BJ (cell line): Measurements from ENCODE around the gene CIRBP. TPM values are rescaled to one million over a fixed set of nuclear protein-coding genes. Genes with fewer than 3 reads are reported as not detected.

Source experiments
- CTCF ChIA-PET: fragments of 350-600 bp; formaldehyde crosslinking; extraction: SDS; loops from one replicate; lab custom pipeline; 2021; ENCODE audit warnings: antibody characterized with exemption, inconsistent platforms; lab: Yijun Ruan, JAX
- POLR2A ChIA-PET: fragments of 300-600 bp; sonication (Branson Sonifier 250); formaldehyde crosslinking; extraction: SDS; loops from one replicate; lab custom pipeline; 2021; ENCODE audit warnings: antibody characterized with exemption; lab: Charles Lee
- DNase-seq: peaks from one replicate; pipeline ENCODE4 v3.0.0-alpha.2; 2011; ENCODE audit warnings: low read depth
- H3K27me3 ChIP-seq: 2 replicates; pipeline ENCODE4 v1.6.0; 2011; ENCODE audit warnings: low read length; ENCODE audit not compliant: control insufficient read depth, insufficient read depth
- H3K36me3 ChIP-seq: 2 replicates; pipeline ENCODE4 v1.5.1; 2011; ENCODE audit warnings: low read length; ENCODE audit not compliant: control insufficient read depth, insufficient read depth
- H3K4me3 ChIP-seq: 2 replicates; pipeline ENCODE4 v1.5.1; 2011; ENCODE audit warnings: low read depth, mild to moderate bottlenecking, control low read depth, low read length
- CTCF ChIP-seq: IDR thresholded peaks from 2 replicates; pipeline ENCODE4 v1.5.1; 2011; ENCODE audit warnings: low read depth, mild to moderate bottlenecking, control low read depth, inconsistent platforms, low read length, moderate library complexity; ENCODE audit not compliant: insufficient read depth
- polyA plus RNA-seq: library from polyadenylated mRNA; depleted of rRNA; stranded (reverse); fragments of >200 nt; gene quantifications from 2 replicates; pipeline ENCODE4 v1.2.3, GENCODE V29; 2011

The CIRBP gene
- polyA plus RNA-seq, 1 experiment: 342 TPM

GRCh38 chr19:1249298-1249989 lies 19.7 kb upstream of the CIRBP start:
- Histone ChIP-seq H3K27me3 (no peaks in the 10 kb centered on the region), H3K4me3 (peak overlapping the region; percentile 81), H3K36me3 (peaks cover 20% of the 10 kb centered on the region)
- ChIA-PET POLR2A (interaction anchor here (1.0 kb wide), 1 partner anchor 20 kb away, joined by 8 read pairs; the partner anchor contains the start of gene CIRBP), CTCF (interaction anchor here (0.6 to 1.0 kb wide), 7 partner anchors 10 to 23 kb away, joined by 3 to 12 read pairs (median 3); no protein-coding TSS in a partner anchor)
- no peak for DNase-seq
- TF ChIP-seq CTCF: no peak

- no peak for TF ChIP-seq CTCF
- H3K27me3 ChIP-seq: no peaks in the 10 kb centered on the region
- POLR2A ChIA-PET: no interaction called here
- no peak for DNase-seq
- CTCF ChIA-PET: interaction anchor here (1.0 kb wide), 1 partner anchor 16 kb away, joined by 5 read pairs; no protein-coding TSS in a partner anchor
- H3K36me3 ChIP-seq: peaks cover 26% of the 10 kb centered on the region
- H3K4me3 ChIP-seq: peak overlapping the region; percentile 73
These were observed 19.1 kb upstream of the CIRBP start for GRCh38 chr19:1249990-1250436.

GRCh38 chr19:1250437-1251260 lies 18.5 kb upstream of the CIRBP start:
- ChIA-PET POLR2A (no interaction called here), CTCF (interaction anchor here (1.0 to 6.2 kb wide), 2 partner anchors 15 to 16 kb away, joined by 5 to 104 read pairs; partner anchors contain the start of gene CIRBP)
- no peak for DNase-seq
- H3K27me3 ChIP-seq: no peaks in the 10 kb centered on the region
- H3K36me3 ChIP-seq: peaks cover 32% of the 10 kb centered on the region
- H3K4me3 ChIP-seq: peak overlapping the region; percentile 73
- no peak for TF ChIP-seq CTCF

- Histone ChIP-seq H3K27me3 (no peaks in the 10 kb centered on the region), H3K4me3 (peak overlapping the region; percentile 73), H3K36me3 (peaks cover 39% of the 10 kb centered on the region)
- no peak for DNase-seq
- no peak for TF ChIP-seq CTCF
- ChIA-PET POLR2A (interaction anchor here (0.7 kb wide), 1 partner anchor 18 kb away, joined by 16 read pairs; the partner anchor contains the start of gene CIRBP), CTCF (interaction anchor here (1.5 to 6.2 kb wide), 2 partner anchors 15 to 21 kb away, joined by 3 to 104 read pairs; partner anchors contain the start of gene CIRBP)
These were observed 17.6 kb upstream of the CIRBP start for GRCh38 chr19:1251330-1252220.
